ENCODE data around the gene CYFIP1. TPM values are rescaled to one million over a fixed set of nuclear protein-coding genes. Genes with fewer than 3 reads are reported as not detected.
A peak's percentile ranks its signal among the peaks of the same experiment; 100 is the strongest.

The CYFIP1 gene
- total and polyA plus RNA-seq, 2 of the 8 experiments (the other 6 are each of a cell fraction or from before 2014, with no cell fraction given) = 38.6 to 81.7 TPM

DNA sequence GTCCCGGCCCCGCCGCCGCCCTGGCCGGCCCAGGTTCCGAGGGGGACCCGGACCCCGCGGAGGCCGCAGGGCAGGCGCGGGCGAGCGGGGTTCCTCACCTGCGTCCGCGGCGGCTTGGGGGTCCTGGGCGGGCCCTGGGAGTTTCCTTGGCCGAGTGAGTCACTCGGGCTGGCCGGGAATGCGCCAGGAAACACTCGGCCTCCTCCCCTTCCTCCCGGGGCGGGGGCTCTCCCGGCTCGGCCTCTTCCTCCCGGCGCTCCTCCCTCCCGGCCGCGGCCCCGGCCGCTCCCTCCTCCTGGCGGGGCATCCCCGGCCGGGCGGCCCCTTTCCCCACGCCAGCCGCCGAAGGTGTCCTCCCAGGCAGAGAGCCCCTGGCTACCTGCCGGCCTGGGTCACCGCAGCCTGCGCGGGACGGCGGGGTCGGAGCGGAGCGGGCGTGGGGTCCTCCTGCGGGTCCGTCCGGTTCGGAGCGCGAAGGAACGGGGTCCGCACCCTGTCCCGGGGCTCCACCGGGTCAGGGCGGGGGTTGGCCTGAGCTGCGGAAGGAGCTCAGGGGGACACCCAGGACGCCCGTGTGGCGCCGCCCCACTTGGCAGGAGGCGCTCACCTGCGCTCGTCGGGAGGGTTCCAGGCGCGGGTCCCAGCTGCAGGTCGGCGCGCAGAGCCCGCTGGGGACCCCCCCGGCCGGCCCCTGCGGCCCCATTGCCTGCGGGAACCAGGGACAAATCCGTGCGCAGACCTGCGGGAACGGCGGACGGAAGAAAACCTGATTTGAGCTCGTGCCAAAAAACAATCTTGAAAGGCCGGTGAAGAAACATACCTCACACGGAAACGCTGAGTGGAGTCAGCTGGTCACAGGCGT is at the start of gene CYFIP1 (continued):
- TF ChIP-seq, protein P1, sequence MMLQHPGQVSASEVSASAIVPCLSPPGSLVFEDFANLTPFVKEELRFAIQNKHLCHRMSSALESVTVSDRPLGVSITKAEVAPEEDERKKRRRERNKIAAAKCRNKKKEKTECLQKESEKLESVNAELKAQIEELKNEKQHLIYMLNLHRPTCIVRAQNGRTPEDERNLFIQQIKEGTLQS (IDR thresholded peaks at IDR 0.05; ENCODE audit: insufficient read depth, low read depth, low read length) = no peak
- 0 out of 3 replicates have a peak, but pooled peaks of 1 of the 2 experiments have one; percentile 8 for TF ChIP-seq POLR2A (IDR thresholded peaks at IDR 0.05; ENCODE audit: control extremely low read depth in 1 of 2, low read depth in 2 of 2, low read length in 2 of 2)
- TF ChIP-seq KDM4A (IDR thresholded peaks at IDR 0.05; ENCODE audit: low read depth, low read length, severe bottlenecking) = peak; percentile 75
- TF ChIP-seq SP1 (IDR thresholded peaks at IDR 0.05; ENCODE audit: low read depth, low read length) = no peak
- TF ChIP-seq HDAC6 (IDR thresholded peaks at IDR 0.05; ENCODE audit: low read depth, low read length) = no peak
- TF ChIP-seq NANOG (IDR thresholded peaks at IDR 0.05; ENCODE audit: insufficient read depth, low read depth, low read length, poor library complexity, severe bottlenecking) = no peak
- TF ChIP-seq RBBP5 (IDR thresholded peaks at IDR 0.05; ENCODE audit: borderline replicate concordance, low read depth, low read length) = peak; percentile 58; the same call in 1 of the 2 replicates
- TF ChIP-seq JUND (IDR thresholded peaks at IDR 0.05; ENCODE audit: low read length) = peak; percentile 70
- TF ChIP-seq TEAD4 (IDR thresholded peaks at IDR 0.05; ENCODE audit: low read depth, low read length) = no peak
- no peak for TF ChIP-seq NRF1 (IDR thresholded peaks at IDR 0.05; ENCODE audit: low read depth, low read length)
- no peak for TF ChIP-seq BRCA1 (IDR thresholded peaks at IDR 0.05; ENCODE audit: low read depth, low read length)
- no peak for TF ChIP-seq EP300 (IDR thresholded peaks at IDR 0.05; ENCODE audit: borderline replicate concordance in 1 of 2, low read depth in 2 of 2, low read length in 2 of 2)
- no peak for TF ChIP-seq MAFK (IDR thresholded peaks at IDR 0.05; ENCODE audit: low read depth, low read length)
- TF ChIP-seq RAD21 (IDR thresholded peaks at IDR 0.05 in 1 of 2, conservative IDR thresholded peaks at IDR 0.05 in 1 of 2; ENCODE audit: low read depth in 2 of 2, low read length in 2 of 2) = no peak
- no peak for TF ChIP-seq TAF7 (optimal IDR thresholded peaks at IDR 0.05; ENCODE audit: borderline replicate concordance, low read depth, low read length)
- TF ChIP-seq CBX8 (IDR thresholded peaks at IDR 0.05; ENCODE audit: borderline replicate concordance, low read depth, low read length) = no peak
- no peak for TF ChIP-seq SAP30 (IDR thresholded peaks at IDR 0.05; ENCODE audit: insufficient read depth, insufficient replicate concordance, low read length)
- peak; percentile 37 for TF ChIP-seq PHF8 (conservative IDR thresholded peaks at IDR 0.05; ENCODE audit: low read depth, low read length)
- TF ChIP-seq SIRT6 (IDR thresholded peaks at IDR 0.05; ENCODE audit: low read length) = no peak
- no peak for TF ChIP-seq KDM1A (IDR thresholded peaks at IDR 0.05; ENCODE audit: borderline replicate concordance, low read length)

All from H1 (cell line).